Measurements from ENCODE around the gene EXOSC3.
"Not testable (repeated sequence)": the region's sequence is repeated elsewhere in the genome, so short reads cannot be mapped to it uniquely, and the experiment has no call there.

Gene EXOSC3

DNA sequence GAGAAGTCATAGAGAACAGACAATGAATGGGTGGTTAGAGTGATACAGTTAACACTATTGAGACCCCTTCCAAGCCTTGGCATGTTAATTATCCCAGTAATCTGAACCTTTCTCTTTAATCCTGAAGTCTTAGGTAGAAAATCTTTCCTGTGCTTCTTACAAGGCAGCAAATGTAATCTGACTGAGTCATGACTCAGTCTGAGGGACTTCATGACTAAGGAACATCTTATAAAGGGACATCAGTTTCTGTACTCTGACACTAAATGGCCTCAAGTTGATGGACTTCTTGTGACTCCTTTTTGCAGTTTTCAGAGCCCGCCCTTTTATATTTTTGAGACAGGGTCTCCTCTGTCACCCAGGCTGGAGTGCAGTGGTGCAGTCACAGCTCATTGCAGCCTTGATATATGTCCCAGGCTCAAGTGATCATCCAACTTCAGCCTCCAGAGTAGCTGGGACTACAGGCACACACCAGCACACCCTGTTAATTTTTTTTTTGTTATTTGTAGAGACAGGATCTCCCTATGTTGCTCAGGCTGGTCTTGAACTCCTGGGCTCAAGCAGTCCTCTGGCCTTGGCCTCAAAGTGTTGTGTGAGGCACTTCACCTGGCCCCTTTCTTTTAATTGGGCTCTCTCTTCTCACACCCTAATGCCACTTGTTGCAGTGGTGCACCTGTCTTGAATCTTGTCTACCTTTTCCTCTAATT lies 9.5 kb downstream of the EXOSC3 start:
- DNase-seq: no peak

DNA sequence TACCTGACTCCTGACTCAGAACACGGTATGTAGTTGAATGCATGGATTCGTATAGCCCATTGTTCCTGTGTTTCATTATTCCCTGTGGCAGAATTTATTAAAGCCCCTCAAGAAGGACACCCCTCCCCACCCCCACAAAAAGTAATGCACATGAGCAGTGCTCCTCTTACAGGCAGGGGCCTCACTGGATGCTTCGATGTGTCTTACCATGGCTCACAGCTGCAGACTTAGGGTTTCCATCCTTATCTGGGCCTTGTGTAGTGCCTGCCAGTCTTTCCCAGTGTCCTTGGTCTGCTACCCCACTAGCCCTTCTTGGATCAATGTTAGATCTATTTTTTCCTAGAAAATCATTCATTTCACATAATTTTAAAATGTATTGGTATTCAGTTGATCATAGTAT lies 14.9 kb downstream of the EXOSC3 start:
- DNase-seq: no peak

DNA sequence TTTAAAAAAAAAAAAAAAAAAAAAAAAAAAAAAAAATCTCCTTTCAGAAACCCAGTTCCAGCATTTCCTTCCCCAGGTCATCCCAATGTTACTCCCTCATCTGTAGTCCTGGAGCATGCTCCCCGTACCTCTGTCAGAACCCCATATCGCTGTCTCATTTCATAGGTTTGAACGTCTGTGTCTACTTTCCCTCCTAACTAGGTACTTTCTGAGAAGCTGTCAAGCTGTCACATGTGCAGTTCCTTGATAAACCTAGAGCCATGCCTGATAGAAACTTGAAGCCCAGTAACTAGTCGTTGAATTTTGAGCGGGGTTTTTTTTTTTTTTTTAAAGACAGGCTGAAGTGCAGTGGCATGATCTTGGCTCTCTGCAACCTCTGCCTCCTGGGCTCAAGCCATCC lies 15.6 kb downstream of the EXOSC3 start:
- DNase-seq: no peak

DNA sequence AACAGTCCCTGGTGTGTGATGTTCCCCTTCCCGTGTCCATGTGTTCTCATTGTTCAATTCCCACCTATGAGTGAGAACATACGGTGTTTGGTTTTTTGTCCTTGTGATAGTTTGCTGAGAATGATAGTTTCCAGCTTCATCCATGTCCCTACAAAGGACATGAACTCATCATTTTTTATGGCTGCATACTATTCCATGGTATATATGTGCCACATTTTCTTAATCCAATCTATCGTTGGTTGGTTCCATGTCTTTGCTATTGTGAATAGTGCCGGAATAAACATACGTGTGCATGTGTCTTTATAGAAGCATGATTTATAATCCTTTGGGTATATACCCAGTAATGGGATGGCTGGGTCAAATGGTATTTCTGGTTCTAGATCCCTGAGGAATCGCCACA lies 19.6 kb downstream of the EXOSC3 start:
- not testable (repeated sequence) for DNase-seq

DNA sequence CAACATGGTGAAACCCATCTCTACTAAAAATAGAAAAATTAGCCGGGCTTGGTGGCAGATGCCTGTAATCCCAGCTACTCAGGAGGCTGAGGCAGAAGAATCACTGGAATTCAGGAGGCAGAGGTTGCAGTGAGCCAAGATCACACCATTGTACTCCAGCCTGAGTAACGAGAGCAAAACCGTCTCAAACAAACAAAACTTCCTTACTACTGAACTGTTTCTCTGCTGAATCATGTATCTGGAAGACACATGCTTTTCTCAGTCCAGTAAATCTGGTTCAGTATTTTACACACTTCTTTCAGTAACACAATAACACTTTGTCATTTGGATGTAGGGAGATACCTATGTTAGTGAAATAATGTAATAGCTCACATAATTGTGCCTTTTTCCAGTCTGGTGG lies 23.4 kb downstream of the EXOSC3 start:
- DNase-seq: no peak

DNA sequence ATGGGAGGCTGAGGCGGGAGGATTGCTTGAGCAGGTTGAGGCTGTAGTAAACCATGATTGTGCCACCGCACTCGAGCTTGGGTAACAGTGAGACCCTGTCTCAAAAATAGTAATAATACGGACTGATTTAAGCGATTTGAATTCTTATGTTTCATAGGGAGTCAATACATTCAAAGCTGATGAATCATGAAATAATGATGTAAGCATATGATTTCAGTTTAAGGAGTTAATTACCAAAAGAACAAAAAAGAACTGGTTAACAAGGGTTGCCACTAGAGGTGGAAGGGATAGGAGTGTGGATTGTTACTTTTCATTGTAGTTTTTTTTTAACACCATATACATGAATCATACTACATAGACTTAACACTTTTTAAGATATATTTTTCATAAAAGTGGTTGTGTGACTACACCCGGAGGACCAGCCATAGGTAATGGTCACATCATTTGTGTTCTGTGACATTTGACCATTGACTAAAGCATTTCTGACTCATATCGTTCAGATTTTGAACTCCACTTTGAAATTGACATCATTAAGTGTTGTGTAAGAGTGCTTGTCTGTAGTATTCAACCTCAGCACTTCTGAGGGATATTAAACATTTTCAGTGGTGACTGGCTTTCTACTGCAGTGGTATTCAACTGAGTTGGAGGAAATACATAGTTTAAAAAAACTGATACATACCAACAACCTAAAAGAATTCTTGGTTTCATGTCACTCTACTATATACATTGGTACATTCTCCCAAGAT lies 24.3 kb downstream of the EXOSC3 start:
- DNase-seq: no peak

DNA sequence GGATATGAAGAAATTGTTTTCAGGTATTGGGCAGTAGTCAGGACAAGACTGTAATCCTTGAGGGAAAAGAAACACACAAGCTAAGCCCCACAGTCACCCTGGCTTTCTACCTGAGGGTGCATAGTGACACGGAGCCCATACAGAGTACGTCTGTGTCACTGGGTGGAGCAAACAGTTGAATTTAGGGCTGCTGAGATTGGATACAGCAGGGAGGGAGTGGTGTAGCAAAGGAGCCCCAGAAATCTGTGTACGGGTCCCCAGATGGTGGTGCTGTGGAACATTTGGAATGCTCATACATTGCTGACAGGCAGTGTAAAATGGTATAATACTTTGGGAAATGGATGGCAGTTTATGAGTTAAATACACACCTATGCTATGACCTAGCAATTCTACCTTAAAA lies 26.1 kb downstream of the EXOSC3 start:
- no peak for DNase-seq

DNA sequence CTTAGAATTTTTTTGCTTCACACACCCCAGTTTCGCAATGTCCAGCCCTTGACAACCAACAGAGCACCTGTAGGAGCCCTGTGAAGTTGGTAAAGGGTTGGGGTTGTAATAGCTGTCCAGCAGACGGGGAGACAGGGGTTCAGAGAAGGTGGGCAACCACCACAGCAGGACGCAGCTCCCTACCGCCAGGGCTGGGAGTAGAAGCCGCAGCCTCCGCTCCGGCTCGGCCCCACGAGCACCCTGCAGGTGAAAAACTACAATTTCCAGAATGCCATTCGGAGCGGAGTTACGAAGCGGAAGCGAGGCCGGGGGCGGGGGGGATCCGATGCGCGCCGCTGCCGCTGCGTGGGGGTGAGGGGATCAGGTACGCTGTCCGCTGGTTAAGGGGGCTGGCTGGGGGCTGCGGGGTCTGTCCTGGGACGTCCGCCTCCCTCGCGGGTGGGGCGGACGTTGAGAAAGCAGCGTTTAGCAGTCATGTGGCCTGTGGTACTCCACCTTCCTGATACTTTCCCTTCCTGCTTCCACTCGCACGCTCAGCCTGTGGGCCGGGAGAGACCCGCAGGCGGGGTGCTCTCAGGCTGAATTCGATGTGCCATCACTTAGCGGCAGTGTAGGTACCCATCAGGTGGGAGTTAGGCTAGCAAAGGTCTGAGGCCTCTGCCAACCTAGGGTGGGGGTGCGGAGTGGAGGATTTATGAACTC lies 31.2 kb downstream of the EXOSC3 start, which contains the start of gene TRMT10B:
TSS of gene TRMT10B (plus strand) at position 317 of the 702 bp plus-strand sequence. CDS start 8,127 bp downstream, outside the sequence.
- DNase-seq: peak; percentile 76

DNA sequence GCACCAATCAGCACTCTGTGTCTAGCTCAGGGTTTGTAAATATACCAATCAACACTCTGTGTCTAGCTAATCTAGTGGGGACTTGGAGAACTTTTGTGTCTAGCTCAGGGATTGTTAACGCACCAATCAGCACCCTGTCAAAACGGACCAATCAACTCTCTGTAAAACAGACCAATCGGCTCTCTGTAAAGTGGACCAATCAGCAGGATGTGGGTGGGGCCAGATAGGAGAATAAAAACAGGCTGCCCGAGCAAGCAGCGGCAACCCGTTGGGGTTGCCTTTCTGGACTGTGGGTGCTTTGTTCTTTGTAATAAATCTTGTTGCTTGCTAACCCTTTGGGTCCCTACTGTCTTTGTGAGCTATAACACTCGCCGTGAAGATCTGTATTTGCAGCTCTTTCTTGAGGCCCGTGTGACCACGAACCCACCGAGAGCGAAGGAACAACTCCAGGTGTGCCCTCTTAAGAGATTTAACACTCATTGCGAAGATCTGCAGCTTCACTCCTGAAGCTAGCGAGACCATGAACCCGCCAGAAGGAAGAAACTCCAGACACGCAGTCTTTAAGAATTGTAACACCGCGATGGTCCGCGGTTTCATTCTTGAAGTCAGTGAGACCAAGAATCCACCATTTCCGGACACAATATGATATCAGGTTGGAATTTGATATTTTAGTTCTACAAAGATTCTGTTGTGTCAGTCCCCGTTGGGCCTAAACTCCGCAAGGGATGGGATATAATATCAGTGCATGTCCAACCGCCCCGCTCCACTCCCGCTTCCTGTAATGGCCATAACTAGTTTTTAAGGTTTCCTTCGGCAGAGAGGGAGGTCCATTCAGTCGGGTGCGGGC lies 32.0 kb downstream of the EXOSC3 start:
- DNase-seq: no peak

DNA sequence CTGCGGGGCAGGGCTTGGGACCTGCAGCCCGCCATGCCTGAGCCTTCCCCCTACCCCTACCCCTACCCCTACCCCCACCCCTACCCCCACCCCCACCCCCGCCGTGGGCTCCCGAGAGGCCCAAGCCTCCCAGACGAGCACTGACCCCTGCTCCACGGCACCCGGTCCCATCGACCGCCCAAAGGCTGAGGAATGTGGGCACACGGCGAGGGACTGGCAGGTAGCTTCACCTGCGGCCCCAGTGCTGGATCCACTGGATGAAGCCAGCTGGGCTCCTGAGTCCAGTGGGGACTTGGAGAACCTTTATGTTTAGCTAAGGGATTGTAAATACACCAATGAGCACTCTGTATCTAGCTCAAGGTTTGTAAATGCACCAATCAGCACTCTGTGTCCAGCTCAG lies 32.8 kb downstream of the EXOSC3 start:
- not testable (repeated sequence) for DNase-seq

DNA sequence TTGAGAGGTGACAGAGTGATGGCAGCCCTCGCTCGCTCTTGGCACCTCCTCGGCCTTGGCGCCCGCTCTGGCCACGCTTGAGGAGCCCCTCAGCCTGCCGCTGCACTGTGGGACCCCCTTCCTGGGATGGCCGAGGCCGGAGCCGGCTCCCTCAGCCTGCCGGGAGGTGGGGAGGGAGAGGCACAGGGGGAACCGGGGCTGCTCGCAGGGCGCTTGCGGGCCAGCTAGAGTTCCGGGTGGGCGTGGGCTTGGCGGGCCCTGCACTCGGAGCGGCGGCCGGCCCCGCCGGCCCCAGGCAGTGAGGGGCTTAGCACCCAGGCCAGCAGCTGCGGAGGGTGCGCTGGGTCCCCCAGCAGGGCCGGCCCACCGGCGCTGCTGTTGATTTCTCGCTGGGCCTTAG lies 33.2 kb downstream of the EXOSC3 start:
- not testable (repeated sequence) for DNase-seq

DNA sequence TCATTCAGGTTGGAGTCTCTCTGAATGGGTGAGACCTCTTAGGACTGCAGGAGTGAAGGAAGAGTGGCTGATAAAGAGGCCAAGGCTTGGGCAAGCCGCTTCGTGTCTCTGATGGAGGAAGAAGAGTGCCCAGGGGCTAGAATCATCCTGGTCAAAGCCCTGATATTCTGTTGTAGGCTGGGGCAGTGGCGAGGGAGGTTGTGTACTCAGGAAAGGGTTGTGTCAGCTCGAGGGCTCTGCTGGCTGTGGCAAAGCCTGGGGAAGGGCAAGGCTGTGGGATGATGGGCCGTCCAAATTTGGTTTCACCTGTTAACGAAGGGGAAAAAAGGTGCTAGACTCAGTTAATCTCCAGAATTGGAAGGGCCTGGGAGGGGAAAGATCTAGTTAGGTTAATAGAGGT lies 33.7 kb downstream of the EXOSC3 start:
- no peak for DNase-seq

DNA sequence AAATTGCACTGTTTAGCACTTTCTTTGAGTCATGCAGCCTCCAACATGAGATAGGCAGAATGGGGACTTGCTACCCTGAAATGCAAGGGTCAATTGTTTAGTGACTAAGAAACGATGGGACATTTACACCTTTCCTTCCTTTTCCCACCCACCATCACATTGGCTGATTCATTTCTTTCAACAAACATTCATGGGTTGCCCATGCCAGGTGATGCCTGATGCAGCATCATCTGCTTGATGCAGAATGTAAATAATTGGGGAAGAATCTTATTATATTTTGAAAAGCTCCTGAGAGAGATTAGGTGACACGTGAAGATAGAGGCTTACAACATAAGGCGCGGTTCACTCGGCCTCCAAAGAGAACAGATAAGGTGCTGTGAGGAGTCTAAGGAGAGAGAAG lies 35.7 kb downstream of the EXOSC3 start:
- no peak for DNase-seq

DNA sequence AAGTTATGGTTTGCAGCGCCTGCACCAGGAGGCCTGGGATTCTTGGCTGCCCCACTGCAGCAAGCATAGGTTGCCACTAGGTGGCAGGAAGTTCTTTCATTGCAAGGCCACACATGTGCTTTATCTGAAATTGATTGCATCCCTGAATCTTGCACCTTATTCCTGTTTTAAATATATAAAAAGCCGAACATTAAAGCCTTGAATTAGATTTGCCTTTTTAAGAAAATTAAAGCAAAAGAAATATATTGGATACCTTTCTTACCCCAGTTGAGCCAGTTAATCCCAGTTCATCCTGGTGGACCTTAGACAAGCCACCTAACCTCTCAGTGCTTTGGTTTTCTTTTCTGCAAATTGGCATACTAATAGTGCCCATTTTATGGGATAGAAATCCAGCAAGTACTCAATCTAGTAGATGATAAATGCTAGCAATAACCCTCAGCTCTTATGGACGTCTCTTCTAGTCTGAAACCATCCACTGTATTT lies 37.6 kb downstream of the EXOSC3 start:
- DNase-seq: peak; percentile 53

DNA sequence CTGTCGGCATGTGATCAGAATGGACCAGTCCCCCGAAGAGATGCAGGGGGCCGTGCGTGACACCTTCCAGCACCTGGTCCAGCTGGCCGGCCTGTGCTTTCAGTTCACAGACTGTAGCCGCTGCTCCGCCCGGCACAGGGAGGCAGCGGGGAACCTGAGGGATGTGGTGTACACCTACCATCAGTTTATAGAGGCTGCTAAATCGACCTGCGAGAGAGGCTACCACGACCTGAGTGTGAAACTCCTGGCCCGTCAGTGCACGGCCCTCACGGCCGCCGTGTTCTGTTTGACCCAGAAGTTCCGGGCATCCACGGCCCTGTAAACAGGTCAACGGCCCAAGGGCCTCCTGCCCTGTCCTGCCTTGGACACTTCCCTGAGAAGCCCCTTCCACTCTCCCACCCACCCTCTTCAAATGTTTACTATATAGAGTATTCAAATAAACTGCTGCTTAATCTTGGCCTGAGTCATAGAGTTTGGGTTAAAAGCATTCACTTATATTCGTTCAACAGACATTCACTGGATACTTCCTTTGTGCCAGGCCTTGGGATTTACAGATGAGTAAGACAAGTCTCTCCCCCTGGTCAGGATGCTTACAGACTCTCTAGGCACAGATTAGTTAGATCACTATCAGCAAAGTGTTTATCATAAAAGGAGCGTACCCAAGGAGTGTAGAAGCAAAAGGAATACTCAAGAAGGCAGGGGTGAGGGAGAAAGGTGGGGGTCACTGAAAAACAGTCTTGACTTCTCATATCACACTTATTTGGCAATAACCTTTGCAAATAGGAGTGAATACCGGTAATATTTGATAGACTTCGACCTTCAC lies 38.2 kb downstream of the EXOSC3 start:
- no peak for DNase-seq

DNA sequence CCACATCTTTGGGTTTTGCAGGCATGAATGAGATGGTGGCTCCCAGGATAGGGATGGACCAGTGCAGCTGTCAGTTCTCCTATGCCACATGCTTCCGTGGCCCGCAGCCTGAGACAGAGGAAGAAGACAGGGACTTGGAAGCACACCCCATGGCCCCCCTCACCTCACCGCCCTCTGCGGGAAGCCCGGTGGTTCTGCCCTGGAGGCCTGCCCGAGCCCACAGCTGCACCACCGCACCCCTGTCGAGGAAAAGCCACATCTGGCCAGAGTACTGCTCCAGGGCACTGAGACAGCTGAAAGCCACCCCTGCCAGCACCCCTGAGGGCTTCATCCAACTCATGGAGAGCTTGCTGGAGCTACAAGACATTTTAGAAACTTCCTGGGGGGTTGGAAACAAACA lies 38.9 kb downstream of the EXOSC3 start:
- no peak for DNase-seq

DNA sequence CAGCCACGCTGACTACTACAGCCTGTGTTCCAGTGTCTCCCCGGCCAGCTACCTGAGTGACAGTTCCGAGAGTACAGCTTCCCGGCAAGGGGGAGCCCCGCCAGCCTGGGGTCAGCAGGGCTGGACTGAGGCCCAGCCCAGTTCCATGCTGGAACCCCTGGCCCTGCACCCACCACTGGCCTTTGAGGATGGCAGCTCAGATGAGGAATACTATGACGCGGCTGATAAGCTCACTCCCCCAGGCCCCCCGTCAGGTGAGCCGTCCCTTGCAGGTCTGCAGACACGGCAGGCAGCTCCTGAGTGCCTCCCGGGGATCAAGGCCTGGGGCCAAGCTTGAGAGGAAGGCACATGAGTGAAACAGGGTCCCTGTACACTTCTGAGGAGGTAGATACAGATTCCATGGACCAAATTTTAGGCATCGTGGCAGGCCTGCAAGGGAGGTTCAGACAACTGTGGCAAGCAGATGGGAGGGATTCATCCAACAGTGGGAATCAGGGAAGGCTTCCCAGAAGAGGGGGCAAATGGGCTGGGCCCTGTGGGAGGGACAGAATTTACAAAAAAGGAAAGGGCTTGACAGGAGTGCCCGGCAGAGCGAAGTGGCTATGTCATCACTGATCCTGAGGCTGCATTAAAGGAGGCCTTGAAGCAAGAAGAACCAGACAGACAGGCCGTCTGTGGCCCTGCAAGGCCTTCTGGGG lies 44.1 kb downstream of the EXOSC3 start:
- no peak for DNase-seq

DNA sequence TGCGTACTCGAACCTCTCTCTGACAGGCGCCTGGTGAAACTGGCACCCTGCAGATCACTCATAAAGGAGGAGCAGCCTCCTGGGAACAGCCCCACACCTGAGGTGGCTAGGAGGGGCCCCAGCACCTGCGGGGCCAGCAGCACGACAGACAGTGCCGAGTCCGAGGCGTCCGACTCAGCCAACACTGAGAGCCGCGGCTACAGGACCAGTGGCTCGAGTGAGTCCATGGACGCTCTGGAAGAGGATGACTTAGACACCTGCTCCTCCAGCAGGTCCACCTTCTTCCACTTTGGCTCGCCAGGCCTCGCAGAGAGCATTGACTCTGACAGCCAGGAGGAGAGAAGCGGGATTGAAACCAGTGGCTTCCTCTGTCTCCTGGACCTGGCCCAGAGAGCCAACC lies 44.7 kb downstream of the EXOSC3 start:
- no peak for DNase-seq

DNA sequence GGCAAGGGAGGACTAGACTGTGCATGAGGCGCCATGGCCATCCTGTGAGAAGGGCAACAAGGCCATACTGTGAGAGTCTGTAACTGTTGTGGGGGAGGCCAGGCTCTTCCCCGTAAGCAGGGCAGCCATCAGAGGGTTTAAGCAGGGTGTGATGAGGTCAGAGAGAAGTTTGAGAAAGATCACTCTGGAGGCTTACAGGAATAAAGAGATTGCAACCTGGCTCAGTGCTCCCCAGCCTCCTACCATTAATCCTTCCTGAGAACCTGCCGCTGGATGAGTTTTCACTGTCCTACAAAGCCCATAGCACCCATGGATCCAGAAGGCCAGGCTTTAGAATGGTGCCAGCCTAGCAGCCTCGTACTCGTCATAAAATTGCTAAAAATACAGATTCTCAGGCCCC lies 45.6 kb downstream of the EXOSC3 start:
- DNase-seq: no peak

DNA sequence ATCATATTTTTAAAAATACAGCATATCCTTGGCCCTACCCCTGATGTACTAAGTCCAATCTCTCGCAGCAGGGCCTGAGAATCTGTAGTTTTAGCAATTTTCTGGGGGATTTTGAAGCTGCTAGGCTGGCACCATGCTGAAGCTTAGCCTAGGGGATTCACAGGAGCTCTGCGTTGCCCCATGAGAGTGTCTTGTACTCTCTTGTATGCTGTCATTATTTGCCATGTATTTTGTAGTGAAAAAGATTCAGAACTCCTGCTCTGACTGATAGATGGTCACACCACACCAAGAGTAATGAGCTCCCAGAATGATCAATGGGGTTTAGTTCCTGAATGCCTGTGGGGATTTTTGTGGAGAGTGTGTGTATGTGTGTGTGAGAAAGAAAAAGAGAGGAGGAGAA lies 51.9 kb downstream of the EXOSC3 start:
- DNase-seq: no peak

DNA sequence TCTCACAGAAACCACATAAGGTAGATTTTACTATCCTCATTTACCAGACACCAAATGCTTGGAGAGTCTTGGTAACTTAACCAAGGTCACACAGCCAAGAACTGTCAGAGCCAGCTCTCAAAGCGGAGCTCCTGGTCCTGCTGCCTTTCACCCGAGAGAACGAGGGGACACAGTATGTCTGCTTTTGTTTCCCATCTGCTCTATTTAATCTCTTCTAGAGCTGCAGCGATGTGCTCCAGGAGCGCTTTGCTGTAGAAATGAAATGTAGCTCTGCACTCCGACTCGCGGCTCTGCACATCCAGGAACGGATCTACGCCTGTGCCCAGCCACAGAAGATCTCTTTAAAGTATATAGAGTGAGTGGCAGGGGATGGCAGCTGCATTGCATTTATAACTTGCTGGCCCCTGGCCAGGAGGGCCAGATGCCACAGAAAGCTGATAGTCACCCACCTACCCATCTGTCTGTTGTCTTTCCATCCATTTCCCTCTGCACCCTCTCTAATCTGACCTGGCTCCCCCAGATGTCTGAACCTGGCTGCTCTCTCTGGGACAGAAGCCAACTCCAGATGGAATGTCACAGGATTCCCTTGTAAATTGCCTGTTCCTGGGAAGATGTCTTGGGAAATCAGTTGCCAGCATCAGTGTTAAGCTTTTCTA lies 52.6 kb downstream of the EXOSC3 start:
- DNase-seq: no peak
